ENCODE data around the gene P3H1. TPM values are rescaled to one million over a fixed set of nuclear protein-coding genes. Genes with fewer than 3 reads are reported as not detected.
"Not testable (repeated sequence)": the region's sequence is repeated elsewhere in the genome, so short reads cannot be mapped to it uniquely, and the experiment has no call there.

Gene P3H1
- total RNA-seq (30.4 TPM), polyA plus RNA-seq (10 to 100 TPM; 12.6 to 16.3 (median 14.3) TPM)

DNA sequence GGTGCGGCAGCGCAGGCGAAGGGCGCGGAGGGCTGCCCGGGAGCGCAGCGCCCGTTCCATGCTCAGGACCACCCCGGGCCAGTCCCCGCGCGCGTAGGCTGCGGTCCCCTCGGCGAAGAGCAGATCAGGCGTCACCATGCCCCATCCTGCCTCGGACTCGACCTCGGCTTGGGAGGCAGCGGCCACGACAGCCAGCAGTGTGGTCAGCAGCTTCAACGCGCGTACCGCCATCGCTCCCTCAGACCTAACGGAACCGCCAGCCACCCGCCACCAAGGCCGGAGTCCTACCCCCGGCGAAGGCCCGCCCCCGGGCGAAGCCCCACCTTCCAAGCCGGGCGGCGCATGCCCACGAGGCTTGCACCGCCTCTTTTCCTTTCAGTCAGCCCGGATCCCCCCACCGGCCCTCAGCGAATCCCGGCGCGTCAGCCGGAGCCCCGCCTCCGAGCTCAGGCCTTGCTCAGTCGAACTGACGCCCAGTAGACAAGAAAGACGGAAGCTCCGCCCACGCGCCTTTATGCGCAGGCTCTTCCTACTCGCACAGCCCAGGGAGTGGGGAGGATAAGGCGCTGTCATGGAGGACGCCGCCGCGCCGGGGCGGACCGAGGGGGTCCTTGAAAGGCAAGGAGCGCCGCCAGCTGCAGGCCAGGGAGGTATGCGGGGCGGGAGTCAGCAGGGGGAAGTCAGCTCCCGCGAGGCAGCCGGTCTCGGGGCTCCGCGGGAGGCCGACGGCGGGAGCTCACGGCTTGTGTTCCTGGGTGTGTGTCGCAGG is at the start of gene P3H1, which contains the start of gene C1orf50:
TSS of gene P3H1 (minus strand) at position 288 of the 769 bp plus-strand sequence. CDS start at position 231, 57 bp downstream.
TSS of gene C1orf50 (plus strand) at position 509 of the 769 bp plus-strand sequence. CDS start at position 572, 63 bp downstream.
- Histone ChIP-seq H3K4me1 (ENCODE audit: control insufficient read depth, insufficient read depth, low read length, poor library complexity, severe bottlenecking) (peaks cover 49% of the 10 kb centered on the region), H3K9me3 (ENCODE audit: control insufficient read depth in 2 of 2, low read length in 2 of 2) (no peaks in the 10 kb centered on the region), H3K27me3 (ENCODE audit: control insufficient read depth, insufficient read depth, low read length) (no peaks in the 10 kb centered on the region), H3K27ac (ENCODE audit: insufficient read depth, low read length, poor library complexity, severe bottlenecking) (peak within 1 kb of the TSS; percentile 88), H3K4me3 (ENCODE audit: low read depth, low read length) (peak within 1 kb of the TSS; percentile 89), H3K36me3 (ENCODE audit: control insufficient read depth, insufficient read depth, low read length) (peaks cover 4% of the 10 kb centered on the region)
- peaks cover 4% of the 10 kb centered on the region for H3K36me3 Mint-ChIP-seq
- peak within 1 kb of the TSS; percentile 92 to 98 (median 96) for H3K27ac Mint-ChIP-seq
- peaks cover 10 to 49% (median 26%) of the 10 kb centered on the region in 4 donors for H3K4me1 Mint-ChIP-seq
- H3K9me3 Mint-ChIP-seq = no peaks in the 10 kb centered on the region
- DNase-seq = peak; percentile 100
- peaks cover 4% of the 10 kb centered on the region for H3K27me3 Mint-ChIP-seq
- peak; percentile 92 to 93 for ATAC-seq (ENCODE audit: low read depth in 2 of 2)
- peak within 1 kb of the TSS in 1 of 4 donors; percentile 94 for H3K4me3 Mint-ChIP-seq

DNA sequence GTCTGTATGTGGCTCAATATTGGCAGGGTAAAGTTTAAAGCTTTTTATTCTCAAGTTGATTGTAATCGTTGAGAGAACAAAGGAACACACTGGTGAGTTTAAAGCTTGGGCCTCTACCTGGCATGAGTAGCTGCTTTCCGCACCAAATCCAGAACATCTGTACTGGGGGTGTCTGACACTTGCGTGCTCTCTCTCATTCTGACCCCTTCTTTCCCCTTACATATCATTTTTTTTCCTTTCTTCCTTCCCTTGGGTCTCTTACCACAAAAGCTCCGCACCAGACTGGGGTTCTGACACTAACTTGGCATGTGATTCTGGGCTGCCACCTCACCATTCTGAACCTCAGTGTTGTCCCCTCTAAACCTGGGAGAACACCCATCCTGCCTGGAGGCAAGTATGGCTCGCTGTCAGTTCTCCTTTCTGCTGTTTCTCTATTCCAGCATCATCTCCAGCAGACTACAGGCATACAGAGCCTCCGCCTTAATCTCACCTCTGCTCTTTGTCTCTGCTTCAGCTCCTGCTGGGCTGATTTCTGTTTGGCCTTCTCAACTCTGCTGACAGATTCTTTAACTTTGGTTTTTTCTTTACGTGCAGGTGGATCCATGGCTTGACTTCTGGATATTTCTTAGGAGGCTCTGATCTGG is 49.2 kb upstream of the P3H1 start:
- Histone ChIP-seq H3K4me1 (ENCODE audit: control insufficient read depth, insufficient read depth, low read length, poor library complexity, severe bottlenecking) (peaks cover 19% of the 10 kb centered on the region), H3K27ac (ENCODE audit: insufficient read depth, low read length, poor library complexity, severe bottlenecking) (peak overlapping the region; percentile 86), H3K27me3 (ENCODE audit: control insufficient read depth, insufficient read depth, low read length) (no peaks in the 10 kb centered on the region), H3K9me3 (ENCODE audit: control insufficient read depth in 2 of 2, low read length in 2 of 2) (no peaks in the 10 kb centered on the region), H3K4me3 (ENCODE audit: low read depth, low read length) (peak overlapping the region; percentile 85), H3K36me3 (ENCODE audit: control insufficient read depth, insufficient read depth, low read length) (peaks cover 3% of the 10 kb centered on the region)
- Mint-ChIP-seq H3K4me3 (peak overlapping the region; percentile 84 to 98 (median 88)), H3K36me3 (peaks cover 11% of the 10 kb centered on the region), H3K27ac (peak overlapping the region; percentile 78 to 88 (median 85)), H3K27me3 (no peaks in the 10 kb centered on the region), H3K4me1 (peaks cover 24 to 39% (median 30%) of the 10 kb centered on the region in 4 donors), H3K9me3 (peaks cover 0 to 2% (median 0%) of the 10 kb centered on the region in 7 donors)
- DNase-seq (no peak), ATAC-seq (ENCODE audit: low read depth in 2 of 2) (peak; percentile 5 to 7)

GRCh38 chr1:42814815-42815214 is 48.0 kb upstream of the P3H1 start:
- not testable (repeated sequence) for H3K27ac ChIP-seq (ENCODE audit: insufficient read depth, low read length, poor library complexity, severe bottlenecking); H3K27ac Mint-ChIP-seq
- peak overlapping the region in 3 of 4 donors; percentile 32 to 66 (median 57) for H3K4me3 Mint-ChIP-seq

DNA sequence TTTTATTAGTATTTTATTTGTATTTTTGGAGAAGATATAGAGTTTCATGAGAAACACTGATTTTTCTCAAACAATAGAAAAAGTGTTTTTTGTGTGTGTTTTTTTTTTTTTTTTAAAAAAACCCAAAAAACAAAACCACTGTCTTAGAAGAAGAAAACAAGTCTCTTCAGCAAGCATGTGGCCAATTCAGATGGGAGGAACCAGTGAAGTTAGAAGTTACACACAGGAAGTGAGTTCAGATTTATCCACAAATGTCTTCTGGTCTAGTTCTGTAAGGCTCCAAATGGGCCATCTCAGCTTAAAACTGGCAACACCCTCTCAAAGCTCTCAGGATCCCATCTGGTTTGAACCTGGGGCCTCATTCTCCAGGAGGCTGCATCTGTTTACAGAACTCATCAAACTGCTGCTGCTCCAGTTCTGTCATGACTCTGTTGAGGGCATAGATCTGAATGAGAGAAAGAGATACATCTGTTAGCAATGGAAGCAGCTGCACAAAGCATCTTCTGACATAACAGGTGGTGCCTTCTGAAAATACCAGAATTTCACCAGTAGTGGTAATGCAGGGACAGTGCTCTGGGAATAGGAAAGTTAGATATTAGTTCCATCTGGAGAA is 40.3 kb upstream of the P3H1 start:
- H3K27me3 Mint-ChIP-seq = peaks cover under 1% of the 10 kb centered on the region
- H3K36me3 ChIP-seq (ENCODE audit: control insufficient read depth, insufficient read depth, low read length) = peaks cover 7% of the 10 kb centered on the region
- peak overlapping the region; percentile 38 to 69 (median 61) for H3K4me3 Mint-ChIP-seq
- peaks cover 0 to 2% (median 0%) of the 10 kb centered on the region in 7 donors for H3K9me3 Mint-ChIP-seq
- H3K4me3 ChIP-seq (ENCODE audit: low read depth, low read length) = peak overlapping the region; percentile 42
- peaks cover 30% of the 10 kb centered on the region for H3K36me3 Mint-ChIP-seq
- H3K27ac ChIP-seq (ENCODE audit: insufficient read depth, low read length, poor library complexity, severe bottlenecking) = peak overlapping the region; percentile 68
- peak; percentile 55 to 70 for ATAC-seq (ENCODE audit: low read depth in 2 of 2)
- H3K4me1 ChIP-seq (ENCODE audit: control insufficient read depth, insufficient read depth, low read length, poor library complexity, severe bottlenecking) = peaks cover 23% of the 10 kb centered on the region
- no peaks in the 10 kb centered on the region for H3K9me3 ChIP-seq (ENCODE audit: control insufficient read depth in 2 of 2, low read length in 2 of 2)
- peak in 2 of 3 donors; percentile 25 to 72 for DNase-seq
- peaks cover 19 to 45% (median 29%) of the 10 kb centered on the region in 4 donors for H3K4me1 Mint-ChIP-seq
- H3K27me3 ChIP-seq (ENCODE audit: control insufficient read depth, insufficient read depth, low read length) = no peaks in the 10 kb centered on the region
- peak overlapping the region; percentile 16 to 91 (median 81) for H3K27ac Mint-ChIP-seq

More at GRCh38 chr1:42814815-42815214, 48.0 kb upstream of the P3H1 start:
- H3K4me1 ChIP-seq (ENCODE audit: control insufficient read depth, insufficient read depth, low read length, poor library complexity, severe bottlenecking) = peaks cover 19% of the 10 kb centered on the region
- not testable (repeated sequence) for H3K4me3 ChIP-seq (ENCODE audit: low read depth, low read length); H3K27me3 Mint-ChIP-seq; ATAC-seq (ENCODE audit: low read depth in 2 of 2); H3K36me3 ChIP-seq (ENCODE audit: control insufficient read depth, insufficient read depth, low read length); DNase-seq; H3K9me3 ChIP-seq (ENCODE audit: control insufficient read depth in 2 of 2, low read length in 2 of 2); H3K27me3 ChIP-seq (ENCODE audit: control insufficient read depth, insufficient read depth, low read length); H3K9me3 Mint-ChIP-seq
- Mint-ChIP-seq H3K4me1 (peaks cover 20 to 36% (median 27%) of the 10 kb centered on the region in 4 donors), H3K36me3 (peaks cover 12% of the 10 kb centered on the region)

DNA sequence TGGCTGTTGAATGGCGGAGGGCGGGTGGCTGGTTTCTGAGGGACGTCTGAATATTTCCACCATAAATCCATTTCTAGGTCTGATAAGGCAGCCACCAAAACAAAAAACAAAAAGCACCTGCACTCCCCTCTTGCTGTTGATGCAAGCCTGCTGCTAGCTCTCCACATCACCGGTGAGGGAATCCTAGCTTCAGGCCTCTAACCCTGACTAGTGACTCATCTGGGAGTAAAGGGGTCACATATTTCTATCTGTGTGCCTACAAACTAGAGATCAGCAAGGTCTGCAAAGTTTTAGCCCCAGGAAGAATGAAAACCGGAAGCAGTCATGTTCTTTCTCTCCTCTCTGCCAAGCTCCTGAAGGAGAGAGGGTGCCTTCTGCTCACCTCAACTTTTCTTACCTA is 39.8 kb upstream of the P3H1 start:
- Histone ChIP-seq H3K27ac (ENCODE audit: insufficient read depth, low read length, poor library complexity, severe bottlenecking) (peak overlapping the region; percentile 68), H3K4me1 (ENCODE audit: control insufficient read depth, insufficient read depth, low read length, poor library complexity, severe bottlenecking) (peaks cover 23% of the 10 kb centered on the region), H3K9me3 (ENCODE audit: control insufficient read depth in 2 of 2, low read length in 2 of 2) (no peaks in the 10 kb centered on the region), H3K4me3 (ENCODE audit: low read depth, low read length) (peak overlapping the region; percentile 42), H3K36me3 (ENCODE audit: control insufficient read depth, insufficient read depth, low read length) (peaks cover 7% of the 10 kb centered on the region), H3K27me3 (ENCODE audit: control insufficient read depth, insufficient read depth, low read length) (no peaks in the 10 kb centered on the region)
- Mint-ChIP-seq H3K27ac (peak overlapping the region; percentile 81 to 91 (median 83)), H3K9me3 (peaks cover 0 to 2% (median 0%) of the 10 kb centered on the region in 7 donors), H3K27me3 (peaks cover 6% of the 10 kb centered on the region), H3K36me3 (peaks cover 29% of the 10 kb centered on the region), H3K4me3 (peak overlapping the region; percentile 13 to 57 (median 36)), H3K4me1 (peaks cover 14 to 42% (median 28%) of the 10 kb centered on the region in 4 donors)
- DNase-seq (no peak), ATAC-seq (ENCODE audit: low read depth in 2 of 2) (no peak)

- Histone ChIP-seq H3K4me1 (ENCODE audit: control insufficient read depth, insufficient read depth, low read length, poor library complexity, severe bottlenecking) (peaks cover 23% of the 10 kb centered on the region), H3K9me3 (ENCODE audit: control insufficient read depth in 2 of 2, low read length in 2 of 2) (no peaks in the 10 kb centered on the region), H3K36me3 (ENCODE audit: control insufficient read depth, insufficient read depth, low read length) (peaks cover 6% of the 10 kb centered on the region), H3K27ac (ENCODE audit: insufficient read depth, low read length, poor library complexity, severe bottlenecking) (peak overlapping the region; percentile 68), H3K27me3 (ENCODE audit: control insufficient read depth, insufficient read depth, low read length) (no peaks in the 10 kb centered on the region), H3K4me3 (ENCODE audit: low read depth, low read length) (no peak overlapping the region)
- peaks cover 11 to 38% (median 27%) of the 10 kb centered on the region in 4 donors for H3K4me1 Mint-ChIP-seq
- H3K9me3 Mint-ChIP-seq = peaks cover 0 to 2% (median 0%) of the 10 kb centered on the region in 7 donors
- ATAC-seq (ENCODE audit: low read depth in 2 of 2) = no peak
- DNase-seq = no peak
- H3K27ac Mint-ChIP-seq = peak overlapping the region; percentile 26 to 91 (median 81)
- peaks cover 26% of the 10 kb centered on the region for H3K36me3 Mint-ChIP-seq
- H3K27me3 Mint-ChIP-seq = peaks cover 6% of the 10 kb centered on the region
- H3K4me3 Mint-ChIP-seq = peak overlapping the region in 2 of 4 donors; percentile 13 to 34
Measured at GRCh38 chr1:42806171-42806570, 39.3 kb upstream of the P3H1 start.

DNA sequence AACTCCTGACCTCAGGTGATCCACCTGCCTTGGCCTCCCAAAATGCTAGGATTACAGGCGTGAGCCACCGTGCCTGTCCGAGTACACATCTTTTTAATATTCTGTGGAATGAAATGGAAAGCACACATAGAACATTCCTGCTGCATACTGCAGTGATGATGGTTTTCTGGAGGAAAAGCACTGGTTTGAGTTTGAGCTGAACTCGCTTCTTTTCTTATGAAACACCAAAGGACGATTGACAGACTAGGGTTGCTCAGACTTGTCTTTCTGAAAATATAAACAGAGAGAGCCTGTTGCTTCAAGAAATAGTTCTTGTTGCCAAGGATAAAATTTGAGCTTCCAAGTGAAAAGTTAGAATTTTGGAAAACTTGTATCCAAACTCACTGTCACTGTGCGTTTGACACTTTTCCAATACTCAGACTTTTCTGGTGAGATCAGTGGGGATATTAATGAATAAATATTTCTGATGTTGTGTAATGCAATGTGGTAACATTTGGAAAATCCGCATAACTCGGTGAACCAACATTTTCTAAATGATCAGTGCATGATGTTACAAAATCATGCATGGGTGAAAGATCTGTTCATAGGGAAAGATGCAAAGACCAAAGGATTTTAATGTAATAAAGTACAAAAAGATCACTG is 35.1 kb upstream of the P3H1 start:
- no peak overlapping the region for H3K4me3 Mint-ChIP-seq
- peaks cover 3% of the 10 kb centered on the region for H3K36me3 ChIP-seq (ENCODE audit: control insufficient read depth, insufficient read depth, low read length)
- DNase-seq (no peak), ATAC-seq (ENCODE audit: low read depth in 2 of 2) (no peak)
- H3K27me3 ChIP-seq (ENCODE audit: control insufficient read depth, insufficient read depth, low read length) = no peaks in the 10 kb centered on the region
- peaks cover 4 to 20% (median 13%) of the 10 kb centered on the region in 4 donors for H3K4me1 Mint-ChIP-seq
- H3K9me3 ChIP-seq (ENCODE audit: control insufficient read depth in 2 of 2, low read length in 2 of 2) = no peaks in the 10 kb centered on the region
- peaks cover 12% of the 10 kb centered on the region for H3K4me1 ChIP-seq (ENCODE audit: control insufficient read depth, insufficient read depth, low read length, poor library complexity, severe bottlenecking)
- H3K27ac Mint-ChIP-seq = no peak overlapping the region
- H3K27ac ChIP-seq (ENCODE audit: insufficient read depth, low read length, poor library complexity, severe bottlenecking) = no peak overlapping the region
- H3K9me3 Mint-ChIP-seq = peaks cover 0 to 2% (median 0%) of the 10 kb centered on the region in 7 donors
- H3K36me3 Mint-ChIP-seq = peaks cover 17% of the 10 kb centered on the region
- peaks cover 14% of the 10 kb centered on the region for H3K27me3 Mint-ChIP-seq
- no peak overlapping the region for H3K4me3 ChIP-seq (ENCODE audit: low read depth, low read length)

Measured in CD4-positive, CD25-positive, alpha-beta regulatory T cell (primary cell).